Inferior parietal cortex (tissue), 1 donor: ENCODE measurements around the gene POLG.
A peak's percentile ranks its signal among the peaks of the same experiment; 100 is the strongest.

Source experiments
- DNase-seq: peaks from one replicate; pipeline ENCODE4 v3.0.0-alpha.2; 2016; ENCODE audit errors: extremely low spot score

The POLG gene

GRCh38 chr15:89370120-89370977, 35.7 kb upstream of the POLG start:
- DNase-seq = no peak

- no peak for DNase-seq
These were observed 34.8 kb upstream of the POLG start for GRCh38 chr15:89369341-89369947.

GRCh38 chr15:89368566-89369223, 34.1 kb upstream of the POLG start:
- DNase-seq = no peak

GRCh38 chr15:89367485-89368451, 33.1 kb upstream of the POLG start:
- DNase-seq = peak; percentile 79

GRCh38 chr15:89366656-89367393, 32.2 kb upstream of the POLG start:
- no peak for DNase-seq

GRCh38 chr15:89365462-89366065, 30.9 kb upstream of the POLG start:
- DNase-seq = no peak

- DNase-seq = no peak
These were observed 30.3 kb upstream of the POLG start for GRCh38 chr15:89364741-89365450.

- no peak for DNase-seq
These were observed 29.7 kb upstream of the POLG start for GRCh38 chr15:89364341-89364740.

- DNase-seq = no peak
These were observed 29.1 kb upstream of the POLG start for GRCh38 chr15:89363770-89364169.

GRCh38 chr15:89363133-89363532, 28.5 kb upstream of the POLG start:
- no peak for DNase-seq

- no peak for DNase-seq
These were observed 27.8 kb upstream of the POLG start for GRCh38 chr15:89362203-89363101.

- DNase-seq = no peak
These were observed 27.0 kb upstream of the POLG start for GRCh38 chr15:89361451-89362202.

GRCh38 chr15:89360294-89360971, 25.8 kb upstream of the POLG start:
- DNase-seq = no peak

GRCh38 chr15:89359471-89360293, 25.1 kb upstream of the POLG start:
- no peak for DNase-seq

- DNase-seq = peak; percentile 88
These were observed 24.3 kb upstream of the POLG start for GRCh38 chr15:89358755-89359439.

- no peak for DNase-seq
These were observed 23.8 kb upstream of the POLG start for GRCh38 chr15:89358435-89358754.
